22Rv1 (cell line): ENCODE data around the gene NLRC3.
"Not testable (repeated sequence)": the region's sequence is repeated elsewhere in the genome, so short reads cannot be mapped to it uniquely, and the experiment has no call there.

ENCODE experiments used
- CTCF ChIP-seq: fragments of 450-650 bp; IDR thresholded peaks from 2 replicates; pipeline ENCODE4 v1.5.1; 2017; ENCODE audit warnings: mild to moderate bottlenecking
- ZFX ChIP-seq: fragments of 450-650 bp; IDR thresholded peaks from 2 replicates; pipeline ENCODE4 v1.6.1; 2017; ENCODE audit warnings: antibody characterized with exemption, borderline replicate concordance

GRCh38 chr16:3608976-3609375, 31.8 kb upstream of the NLRC3 start:
- TF ChIP-seq CTCF, ZFX: not testable (repeated sequence)
